Esophagus mucosa (tissue), 1 donor: ENCODE results near the gene CHST13. TPM values are rescaled to one million over a fixed set of nuclear protein-coding genes. Genes with fewer than 3 reads are reported as not detected.
"Not testable (repeated sequence)": the region's sequence is repeated elsewhere in the genome, so short reads cannot be mapped to it uniquely, and the experiment has no call there.

Source experiments
- ATAC-seq: fragments of 200-7000 bp; cut with Tn5 transposase; one replicate; pipeline ENCODE4 v1.9.1; 2020
- total RNA-seq: library from RNA; stranded (reverse); gene quantifications from one replicate; pipeline ENCODE4 v1.2.4, GENCODE V29; 2023
- donor health status: DM: yes; HTN: yes; CAD: no.

Gene CHST13
- total RNA-seq, 1 donor from 2014 or later: not detected

GRCh38 chr3:126556637-126557414 is 32.9 kb downstream of the CHST13 start:
- ATAC-seq: no peak

- no peak for ATAC-seq
These were observed 33.4 kb downstream of the CHST13 start for GRCh38 chr3:126557415-126557745.

GRCh38 chr3:126557761-126558160 is 33.8 kb downstream of the CHST13 start:
- no peak for ATAC-seq

- no peak for ATAC-seq
These were observed 34.5 kb downstream of the CHST13 start, which contains the start of gene C3orf22 for GRCh38 chr3:126558336-126559071. TSS of gene C3orf22 (minus strand) at chr3:126558932. CDS start at chr3:126553390, 5,542 bp downstream.

- no peak for ATAC-seq
These were observed 38.9 kb downstream of the CHST13 start for GRCh38 chr3:126562737-126563276.

- ATAC-seq: no peak
These were observed 43.9 kb downstream of the CHST13 start for GRCh38 chr3:126567696-126568438.

- ATAC-seq: no peak
These were observed 44.9 kb downstream of the CHST13 start for GRCh38 chr3:126568776-126569342.

GRCh38 chr3:126569390-126569975 is 45.5 kb downstream of the CHST13 start:
- ATAC-seq: no peak

GRCh38 chr3:126570103-126570541 is 46.2 kb downstream of the CHST13 start:
- ATAC-seq: peak; percentile 29

GRCh38 chr3:126571078-126571477 is 47.1 kb downstream of the CHST13 start:
- ATAC-seq: no peak

GRCh38 chr3:126573492-126574117 is 49.6 kb downstream of the CHST13 start:
- ATAC-seq: peak; percentile 33

GRCh38 chr3:126577261-126577660 is 53.3 kb downstream of the CHST13 start:
- ATAC-seq: no peak

GRCh38 chr3:126578702-126579101 is 54.7 kb downstream of the CHST13 start:
- no peak for ATAC-seq

- ATAC-seq: no peak
These were observed 56.8 kb downstream of the CHST13 start for GRCh38 chr3:126580746-126581145.

- ATAC-seq: no peak
These were observed 57.6 kb downstream of the CHST13 start for GRCh38 chr3:126581569-126581968.

GRCh38 chr3:126582311-126582710 is 58.4 kb downstream of the CHST13 start:
- ATAC-seq: no peak

GRCh38 chr3:126591515-126591914 is 67.6 kb downstream of the CHST13 start:
- not testable (repeated sequence) for ATAC-seq
